ENCODE results near the gene TOP2A.
A peak's percentile ranks its signal among the peaks of the same experiment; 100 is the strongest.

Gene TOP2A

DNA sequence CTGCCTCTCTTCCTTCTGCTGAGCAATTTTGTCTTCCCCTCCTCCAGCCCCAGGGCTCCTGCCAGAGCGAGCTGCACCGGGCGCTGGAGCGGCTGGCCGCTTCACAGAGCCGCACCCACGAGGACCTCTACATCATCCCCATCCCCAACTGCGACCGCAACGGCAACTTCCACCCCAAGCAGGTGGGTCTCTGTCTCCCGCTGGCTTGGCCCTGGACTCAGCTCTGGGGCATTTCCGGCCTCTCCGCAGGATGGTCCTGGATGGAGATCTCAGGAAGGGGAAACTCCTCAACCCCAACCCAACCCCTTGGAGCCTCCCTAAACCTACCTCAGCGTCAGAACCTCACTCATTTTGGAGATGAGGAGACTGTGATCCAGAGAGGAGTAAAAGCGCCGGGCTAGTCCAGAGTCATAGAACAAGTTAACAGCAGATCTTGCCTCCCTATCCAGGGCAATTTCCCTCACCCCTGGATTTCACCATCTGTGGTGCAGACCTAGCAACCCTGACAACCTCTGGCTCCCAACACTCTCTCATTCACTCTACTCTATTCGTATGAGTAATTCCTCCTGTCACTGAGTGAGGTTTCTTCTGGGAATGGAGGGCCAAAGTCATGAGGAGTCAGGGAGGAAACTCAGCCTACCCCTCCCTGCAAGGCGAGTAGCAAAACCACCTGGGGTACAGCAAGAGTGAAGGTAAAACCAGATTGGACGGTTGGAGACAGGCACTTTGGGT lies 36.4 kb upstream of the TOP2A start:
- DNase-seq, result no peak

DNA sequence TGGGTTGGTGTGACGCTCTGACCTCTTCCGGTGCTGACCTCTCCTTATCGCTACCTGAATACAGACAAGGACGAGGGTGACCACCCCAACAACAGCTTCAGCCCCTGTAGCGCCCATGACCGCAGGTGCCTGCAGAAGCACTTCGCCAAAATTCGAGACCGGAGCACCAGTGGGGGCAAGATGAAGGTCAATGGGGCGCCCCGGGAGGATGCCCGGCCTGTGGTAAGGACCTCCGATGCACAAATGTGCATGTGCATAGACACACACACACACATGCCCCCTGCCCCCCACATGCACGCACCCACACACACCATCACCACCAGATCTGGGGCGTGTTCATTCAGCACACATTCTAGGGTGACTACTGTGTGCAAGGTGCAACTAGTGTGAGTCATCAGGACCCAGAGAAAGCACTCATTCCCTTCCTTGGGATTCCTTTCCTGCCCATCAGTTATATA lies 35.3 kb upstream of the TOP2A start:
- DNase-seq, result no peak

DNA sequence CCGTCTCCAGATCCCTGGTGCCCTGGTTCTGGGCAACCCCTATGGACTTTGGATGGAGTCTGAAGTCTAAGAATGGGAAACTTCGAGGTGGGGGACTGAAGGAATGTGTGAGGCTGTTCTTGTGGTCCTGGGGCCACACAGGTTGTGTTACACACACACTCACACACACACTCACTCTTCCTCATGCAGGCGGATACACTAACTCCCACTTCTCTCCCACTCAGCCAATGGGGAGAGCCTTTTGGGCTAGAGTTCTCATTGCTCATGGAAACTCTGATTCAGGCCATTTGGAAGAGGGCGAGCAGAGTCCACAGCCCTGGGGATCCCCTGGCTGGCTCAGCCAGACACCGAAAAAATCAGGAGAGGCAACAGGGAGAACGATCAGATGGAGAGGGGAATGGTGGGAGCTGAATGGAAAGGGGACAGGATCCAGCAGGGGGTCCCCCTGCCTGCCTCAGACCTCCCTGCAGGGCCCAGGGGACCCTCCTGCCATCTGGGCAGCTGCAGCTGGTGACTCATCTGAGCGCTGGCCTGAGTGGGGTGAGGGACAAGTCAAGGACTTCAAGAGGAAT lies 34.6 kb upstream of the TOP2A start:
- no peak for DNase-seq

DNA sequence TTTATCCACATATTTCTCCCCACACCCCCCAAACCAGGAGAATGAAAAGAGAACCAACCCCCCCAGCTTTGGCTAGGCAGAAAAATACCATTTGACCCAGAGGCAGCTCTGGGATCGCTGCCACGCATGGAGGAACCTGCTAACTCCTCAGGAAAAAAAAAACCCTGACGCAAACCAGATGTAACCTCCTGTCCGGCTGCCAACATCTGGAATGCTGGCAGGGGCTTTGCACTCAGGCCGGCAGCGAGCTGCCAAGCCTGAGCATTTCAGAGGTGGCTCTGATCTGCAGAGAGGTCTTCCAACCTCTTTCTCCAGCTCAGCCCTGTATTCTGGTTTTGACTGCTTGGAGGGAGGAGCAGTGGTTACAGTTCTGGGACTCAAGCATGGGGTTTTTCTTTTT lies 33.7 kb upstream of the TOP2A start:
- no peak for DNase-seq

DNA sequence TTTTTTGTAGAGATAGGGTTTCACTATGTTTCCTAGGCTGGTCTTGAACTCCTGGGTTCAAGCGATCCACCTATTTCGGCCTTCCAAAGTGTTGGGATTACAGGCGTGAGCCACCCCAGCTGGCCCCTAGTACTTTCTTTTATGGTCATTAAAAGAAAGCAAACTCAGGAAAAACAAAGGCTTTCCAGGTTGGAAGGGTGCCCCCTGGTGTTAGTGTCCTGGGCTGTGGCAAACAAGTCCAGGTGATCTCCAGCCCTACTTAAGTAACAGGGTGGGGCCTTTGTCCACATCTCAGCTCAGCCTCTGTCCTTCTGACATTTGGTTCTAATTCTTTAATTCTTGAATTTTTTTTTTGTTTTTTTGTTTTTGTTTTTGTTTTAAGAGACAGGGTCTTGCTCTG lies 32.5 kb upstream of the TOP2A start:
- peak; percentile 22 for DNase-seq

DNA sequence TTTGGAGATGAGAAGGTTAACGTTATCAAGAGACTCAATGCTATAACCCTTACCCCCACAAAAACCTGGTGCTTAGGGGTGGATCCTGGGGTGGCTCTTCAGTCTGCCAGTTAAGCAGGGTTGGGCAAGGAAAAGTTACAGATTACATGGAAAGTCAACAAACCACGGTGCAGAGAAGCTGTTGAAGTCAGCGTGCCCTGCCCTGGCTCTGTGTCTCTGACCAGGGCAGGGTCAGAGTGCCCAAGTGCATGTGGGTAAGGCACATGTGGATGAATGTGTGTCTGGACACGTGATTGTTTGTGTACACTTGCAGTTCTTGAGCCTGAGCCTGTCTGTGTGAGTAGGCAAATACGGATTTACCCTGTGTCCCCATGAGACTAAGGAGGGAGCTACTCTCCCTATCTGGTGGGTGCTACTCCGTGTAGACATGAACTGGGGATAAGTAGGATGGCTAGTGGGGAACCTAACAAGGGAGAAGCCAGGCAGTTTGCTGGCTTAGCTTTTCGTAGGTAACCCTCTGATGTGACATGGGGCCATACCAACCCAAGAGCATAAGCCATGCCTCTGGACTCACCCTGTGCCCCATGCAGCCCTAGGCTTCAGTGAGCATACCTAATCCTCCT lies 31.1 kb upstream of the TOP2A start:
- DNase-seq, result no peak

DNA sequence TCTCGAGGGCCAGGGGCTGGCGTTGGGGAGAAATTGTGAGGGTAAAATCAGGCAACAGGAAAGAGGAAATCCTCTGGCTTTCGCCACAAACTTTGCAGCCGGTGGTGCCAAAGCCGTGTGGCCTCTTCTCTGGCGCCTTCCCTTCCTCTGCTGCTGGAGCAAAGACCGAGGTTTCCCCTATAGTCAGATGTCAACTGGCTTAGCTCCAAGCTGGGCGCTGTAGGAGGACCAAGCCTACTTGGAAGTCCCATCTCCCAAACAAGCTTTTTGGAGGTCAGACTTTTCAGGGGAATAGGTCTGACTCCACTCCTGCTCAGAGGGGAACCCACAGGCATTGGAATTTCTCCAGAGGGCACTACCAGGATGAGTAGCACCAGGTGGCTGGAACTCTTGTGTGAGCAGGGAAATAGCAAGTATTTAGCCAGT lies 30.5 kb upstream of the TOP2A start:
- DNase-seq, result no peak

DNA sequence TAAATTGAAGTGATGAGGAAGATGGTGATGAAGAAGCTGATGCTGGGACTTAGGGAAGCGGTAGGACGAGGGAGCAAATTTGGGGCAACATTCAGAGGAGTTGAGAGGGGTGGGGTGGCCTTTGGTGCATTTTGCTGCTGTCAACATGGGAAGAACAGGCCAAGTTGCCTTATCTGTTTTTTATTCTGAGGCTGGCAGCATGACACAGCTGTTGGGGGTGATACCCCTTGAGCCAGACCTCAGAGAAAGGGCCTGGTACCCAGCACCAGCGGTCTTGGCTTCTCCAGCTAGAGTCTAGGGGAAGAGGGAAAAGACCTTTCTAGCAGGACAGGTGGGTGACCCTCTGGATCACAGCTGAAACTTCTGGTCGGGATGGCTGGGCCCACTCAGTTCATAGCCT lies 30.1 kb upstream of the TOP2A start:
- no peak for DNase-seq

DNA sequence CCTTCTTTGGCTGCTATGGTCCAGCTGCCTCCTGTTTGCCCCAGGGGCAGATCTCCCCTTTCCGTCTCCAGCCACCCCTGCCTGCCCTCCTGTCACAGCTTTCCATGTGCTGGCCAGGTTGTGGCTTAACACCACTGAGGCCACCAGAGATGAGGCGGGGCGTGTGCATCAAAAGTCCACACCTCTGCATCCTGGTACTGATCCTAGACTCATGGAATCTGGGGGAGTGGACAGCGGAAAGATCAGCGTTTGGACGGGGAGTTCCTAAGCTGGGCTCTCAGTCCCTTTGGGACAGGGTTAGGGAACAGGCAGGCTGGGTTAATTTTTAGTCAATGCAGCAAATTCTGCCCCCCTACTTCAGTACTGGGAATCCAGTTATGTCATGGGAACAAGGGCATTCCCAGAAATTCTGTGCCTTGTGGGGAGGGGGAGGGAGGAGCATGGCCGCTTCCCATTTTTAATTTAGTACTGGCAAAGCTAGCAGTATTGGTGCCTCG lies 29.5 kb upstream of the TOP2A start:
- DNase-seq, result no peak

DNA sequence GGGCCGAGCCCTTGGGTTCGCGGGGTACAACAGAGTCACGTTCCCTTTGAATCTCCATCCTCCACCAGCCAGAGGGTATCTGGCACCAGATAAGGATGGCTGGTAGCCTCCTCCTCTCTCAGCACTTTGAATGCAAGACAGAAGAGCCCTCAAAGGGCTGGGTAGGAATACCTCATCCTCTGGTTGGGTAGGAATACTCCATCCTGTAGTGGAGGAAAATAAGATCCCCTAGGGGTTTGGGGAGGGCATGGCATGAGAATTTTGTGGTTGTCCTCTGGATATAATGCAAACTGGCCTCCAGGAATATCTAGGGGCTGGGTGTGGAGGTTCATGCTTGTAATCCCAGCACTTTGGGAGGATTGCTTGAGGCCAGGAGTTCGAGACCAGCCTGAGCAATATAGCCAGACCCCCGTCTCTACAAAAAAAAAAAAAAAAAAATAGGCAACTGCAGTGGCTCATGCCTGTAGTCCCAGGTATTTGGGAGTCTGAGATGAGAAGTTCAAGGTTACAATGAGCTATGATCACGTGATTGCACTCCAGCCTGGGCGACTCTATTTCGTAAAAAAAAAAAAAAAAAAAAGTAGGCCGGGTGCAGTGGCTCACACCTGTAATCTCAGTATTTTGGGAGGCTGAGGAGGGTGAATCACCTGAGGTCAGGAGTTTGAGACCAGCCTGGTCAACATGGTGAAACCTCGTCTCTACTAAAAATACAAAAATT lies 28.2 kb upstream of the TOP2A start:
- DNase-seq, result no peak

DNA sequence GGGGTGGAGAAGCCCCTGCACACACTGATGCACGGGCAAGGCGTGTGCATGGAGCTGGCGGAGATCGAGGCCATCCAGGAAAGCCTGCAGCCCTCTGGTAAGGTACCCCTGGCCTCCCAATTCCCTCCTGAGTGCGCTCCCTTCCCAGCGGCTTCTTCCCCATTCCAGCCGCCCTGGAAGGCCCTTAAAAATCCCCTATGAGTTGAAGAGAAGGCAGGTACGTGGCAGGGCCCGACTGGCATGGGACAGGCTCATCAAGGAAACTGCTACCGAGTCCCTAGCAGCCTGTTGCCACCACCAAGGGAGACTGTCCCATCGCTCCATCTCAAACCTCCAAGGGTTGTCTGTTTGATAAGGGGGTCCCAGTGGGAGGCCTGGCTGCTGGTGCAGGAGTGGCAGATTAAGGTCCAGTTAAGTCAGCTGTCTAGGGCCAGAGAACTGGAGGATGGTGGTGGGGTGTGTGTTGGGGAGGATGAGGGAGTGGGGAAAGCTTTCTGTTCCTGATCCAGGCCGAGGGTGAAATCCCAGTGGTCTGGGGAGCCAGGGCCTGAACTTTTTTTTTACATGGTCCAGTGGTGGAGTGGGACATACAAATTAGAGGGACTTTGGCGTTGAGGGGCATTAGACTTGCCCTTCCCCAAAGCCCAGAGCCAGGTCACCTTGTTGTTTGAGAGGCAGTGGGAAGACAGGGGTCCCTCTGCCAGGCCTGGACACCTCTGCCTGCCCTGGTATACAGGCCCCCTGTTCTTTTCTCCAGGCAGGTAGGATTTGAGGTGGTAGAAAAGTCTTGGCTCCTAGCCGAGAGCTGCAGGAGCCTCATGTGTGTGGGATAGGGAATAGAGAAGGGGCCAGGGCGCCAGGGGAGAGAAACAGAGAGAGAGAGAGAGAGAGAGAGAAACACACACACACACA lies 26.5 kb upstream of the TOP2A start:
- no peak for DNase-seq

DNA sequence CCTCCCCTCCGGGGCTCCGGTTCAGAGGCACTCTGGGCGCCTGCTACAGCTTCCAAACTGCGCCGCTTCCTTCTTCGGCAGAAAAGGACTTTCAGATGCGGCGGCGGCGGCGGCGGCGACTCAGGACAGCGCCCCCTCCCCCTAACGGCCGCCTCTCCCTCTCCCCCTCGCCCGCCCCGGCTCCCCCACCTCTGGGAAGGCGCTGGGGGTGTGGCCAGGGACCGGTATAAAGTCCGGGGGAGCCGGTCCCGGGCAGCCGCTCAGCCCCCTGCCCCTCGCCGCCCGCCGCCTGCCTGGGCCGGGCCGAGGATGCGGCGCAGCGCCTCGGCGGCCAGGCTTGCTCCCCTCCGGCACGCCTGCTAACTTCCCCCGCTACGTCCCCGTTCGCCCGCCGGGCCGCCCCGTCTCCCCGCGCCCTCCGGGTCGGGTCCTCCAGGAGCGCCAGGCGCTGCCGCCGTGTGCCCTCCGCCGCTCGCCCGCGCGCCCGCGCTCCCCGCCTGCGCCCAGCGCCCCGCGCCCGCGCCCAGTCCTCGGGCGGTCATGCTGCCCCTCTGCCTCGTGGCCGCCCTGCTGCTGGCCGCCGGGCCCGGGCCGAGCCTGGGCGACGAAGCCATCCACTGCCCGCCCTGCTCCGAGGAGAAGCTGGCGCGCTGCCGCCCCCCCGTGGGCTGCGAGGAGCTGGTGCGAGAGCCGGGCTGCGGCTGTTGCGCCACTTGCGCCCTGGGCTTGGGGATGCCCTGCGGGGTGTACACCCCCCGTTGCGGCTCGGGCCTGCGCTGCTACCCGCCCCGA lies 25.7 kb upstream of the TOP2A start, which contains the start of gene IGFBP4:
Gene IGFBP4 (plus strand): TSS at position 255 of the 792 bp plus-strand sequence. CDS start 286 bp downstream, at position 541.
- peak; percentile 52 for DNase-seq

DNA sequence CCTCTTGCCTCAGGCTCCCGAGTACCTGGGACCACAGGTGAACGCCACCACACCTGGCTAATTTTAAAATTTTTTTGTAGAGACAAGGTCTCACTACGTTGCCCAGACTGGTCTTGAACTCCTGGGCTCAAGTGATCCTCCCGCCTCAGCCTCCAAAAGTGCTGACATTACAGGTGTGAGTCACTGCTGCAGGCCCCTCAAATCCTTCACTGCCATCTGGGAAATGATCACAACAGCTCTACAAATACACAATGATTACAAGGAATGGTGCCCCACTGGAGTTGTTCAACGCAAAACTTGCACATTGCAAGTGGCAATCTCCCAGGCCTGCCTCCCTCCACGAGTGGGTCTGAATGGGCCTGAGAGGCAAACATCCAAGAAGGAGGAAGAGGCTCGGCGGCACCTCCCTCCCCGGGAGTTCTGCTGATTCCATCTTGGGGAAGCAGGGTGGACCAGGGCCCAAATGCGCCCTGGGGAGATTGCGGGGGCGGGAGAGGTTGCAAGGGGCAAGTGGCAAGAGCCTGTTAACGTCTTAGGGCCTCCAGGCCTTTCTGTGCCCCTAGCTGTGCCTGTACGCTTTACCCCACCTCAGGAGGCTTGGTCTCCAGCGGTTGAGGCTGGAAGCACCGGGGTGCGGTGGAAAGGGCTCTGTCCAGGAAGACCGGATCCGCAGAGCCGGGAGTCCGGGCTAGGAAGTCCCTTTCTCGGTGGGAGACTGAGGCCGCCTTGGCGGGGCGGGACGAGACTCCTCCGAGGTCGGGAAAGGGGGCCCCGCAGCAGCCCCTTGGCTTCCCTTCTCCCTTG lies 24.9 kb upstream of the TOP2A start:
- DNase-seq, result no peak

DNA sequence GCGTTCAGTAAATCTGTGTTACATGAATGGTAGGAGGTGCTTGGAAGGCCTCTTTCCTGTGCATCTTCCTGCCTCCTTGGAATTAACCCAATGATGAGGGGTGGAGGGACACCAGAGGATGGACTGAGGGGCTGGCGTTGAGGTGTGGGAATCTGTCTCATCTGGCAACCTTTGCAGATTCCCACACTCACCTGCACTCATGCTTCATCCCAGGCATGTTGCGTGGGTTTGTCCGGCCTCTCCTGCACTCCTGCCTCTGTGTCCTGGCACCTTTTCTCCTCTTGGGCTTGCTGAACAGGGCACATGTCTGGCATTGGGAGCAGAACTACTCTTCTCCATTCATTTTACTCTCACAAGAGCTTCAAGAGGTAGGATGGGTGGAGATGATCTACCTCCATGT lies 22.5 kb upstream of the TOP2A start:
- no peak for DNase-seq

DNA sequence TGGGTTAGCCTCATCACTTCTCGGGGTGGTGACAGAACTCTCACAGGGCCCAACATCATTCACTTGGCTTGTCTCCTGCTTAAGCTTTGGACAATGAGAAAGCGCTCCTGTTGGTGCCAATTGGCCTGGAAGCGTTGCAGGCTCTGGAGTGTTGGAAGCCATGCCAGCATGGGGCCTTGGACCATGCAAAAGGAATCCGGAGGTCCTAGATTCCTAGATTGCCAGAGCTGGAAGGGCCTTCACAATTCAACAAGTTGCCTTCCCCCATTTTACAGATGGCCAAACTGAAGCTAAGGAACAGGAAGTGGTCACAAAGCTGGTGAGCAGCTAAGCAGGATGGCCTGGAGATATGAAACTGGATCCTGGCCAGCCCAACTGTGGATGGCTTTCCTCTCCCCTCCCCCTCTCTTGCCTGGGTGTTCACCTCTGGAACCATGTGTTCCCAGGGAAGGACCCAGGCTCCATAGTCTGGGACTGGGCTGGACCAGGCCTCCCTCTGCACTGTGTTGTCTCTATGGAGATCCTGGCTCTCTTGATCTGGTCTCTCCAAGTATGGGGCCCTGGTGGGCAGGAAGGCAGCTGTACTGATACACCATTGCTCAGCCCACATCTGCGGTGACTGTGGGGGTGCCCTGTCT lies 19.5 kb upstream of the TOP2A start:
- DNase-seq, result no peak

DNA sequence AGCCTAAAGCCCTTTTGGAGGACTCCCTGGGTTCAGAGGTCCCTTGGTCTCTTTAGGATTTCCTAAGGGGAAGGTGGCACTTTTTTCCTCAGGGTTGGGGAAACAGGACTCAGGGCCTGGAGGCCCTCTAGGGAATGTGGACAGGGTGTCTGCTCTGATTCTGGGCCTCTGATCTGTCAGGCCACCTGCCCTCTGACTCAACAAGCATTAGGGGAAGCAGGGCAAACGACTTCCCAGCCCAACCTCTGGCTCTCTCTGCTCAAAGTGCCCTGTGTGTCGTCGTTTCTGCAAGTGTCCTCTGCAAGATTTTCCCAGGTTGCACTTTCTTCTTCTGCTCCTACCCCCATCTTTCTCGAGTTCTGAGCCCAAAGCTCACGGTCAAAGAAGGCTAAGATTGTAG lies 18.9 kb upstream of the TOP2A start:
- DNase-seq, result no peak

DNA sequence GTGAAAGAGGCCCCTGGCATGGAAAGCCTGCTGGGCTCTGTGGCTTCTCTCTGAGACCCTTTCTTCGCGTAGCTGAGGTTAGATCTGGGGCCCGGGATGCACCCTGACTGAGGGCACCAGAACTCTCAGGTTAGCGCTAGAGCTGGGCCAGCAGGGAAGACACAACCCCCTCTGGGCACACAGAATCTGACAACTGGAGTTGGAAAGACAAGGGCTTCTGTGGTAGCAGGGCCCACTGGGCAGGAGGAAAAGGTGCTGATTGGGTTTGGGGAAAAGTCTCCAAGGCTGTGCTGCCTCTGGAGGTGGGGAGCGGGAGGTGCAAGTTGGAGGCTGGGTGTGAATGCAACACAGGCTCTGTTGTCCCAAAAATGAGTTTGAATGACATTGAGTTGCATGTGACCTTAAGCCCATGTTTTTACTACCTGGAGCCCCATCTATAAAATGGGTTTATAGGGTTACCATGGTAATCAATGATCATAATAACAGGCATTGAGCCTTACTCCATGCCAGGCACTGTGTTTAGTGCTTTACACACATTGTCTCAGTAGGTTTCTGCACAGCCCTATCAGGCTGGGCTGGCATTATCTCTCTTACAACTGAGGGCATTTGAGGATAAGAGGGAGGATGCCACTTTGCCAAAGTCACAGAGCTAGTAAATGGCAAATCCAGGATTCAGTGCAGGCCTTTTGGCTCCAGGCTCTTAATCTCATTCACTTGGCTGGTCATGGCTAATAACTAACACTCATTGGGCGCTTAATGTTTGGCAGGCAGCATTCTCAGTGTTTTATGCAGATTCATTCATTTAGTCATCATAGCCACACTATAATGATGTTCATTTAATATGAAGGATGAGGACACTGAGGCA lies 16.1 kb upstream of the TOP2A start:
- no peak for DNase-seq

DNA sequence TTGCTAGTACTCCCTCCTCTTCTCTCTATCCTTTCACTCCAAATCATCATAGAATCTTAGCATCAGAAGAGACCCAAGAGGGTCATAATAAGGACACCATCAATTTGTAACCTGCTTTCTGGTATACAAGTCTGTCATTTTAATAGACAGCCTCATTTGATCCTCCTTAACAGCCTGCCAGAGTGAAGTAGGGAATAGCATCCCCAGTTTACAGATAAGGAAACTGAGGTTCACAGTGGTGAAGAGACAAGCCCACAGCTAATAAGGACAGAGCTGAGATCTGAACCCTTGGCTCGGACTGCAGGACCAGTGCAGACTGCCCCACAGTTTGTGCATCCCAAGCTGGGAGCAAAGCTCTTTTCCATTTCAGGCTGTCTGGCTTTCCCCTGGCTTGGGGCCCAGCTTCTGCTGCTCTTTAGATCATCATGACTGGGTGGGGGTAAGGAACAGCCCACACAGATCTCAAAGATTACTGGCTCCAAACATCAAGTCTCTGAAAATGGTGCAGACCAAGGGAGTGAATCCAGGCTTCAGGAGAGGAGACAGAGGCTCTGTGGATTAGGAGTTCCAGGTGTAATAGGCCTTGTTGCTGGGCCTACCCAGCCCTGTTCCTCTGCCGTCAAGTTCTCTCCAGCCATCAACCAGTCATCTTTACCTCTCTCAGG lies 15.3 kb upstream of the TOP2A start:
- DNase-seq, result no peak
